B cell (primary cell): ENCODE measurements around the gene LRRC8E.

Experiments
- EZH2 ChIP-seq: IDR thresholded peaks from 2 replicates; pipeline ENCODE4 v1.6.1; 2012; ENCODE audit warnings: borderline replicate concordance, low read depth, mild to moderate bottlenecking, moderate library complexity, low read length; ENCODE audit not compliant: insufficient read depth, poor library complexity, severe bottlenecking
- TF ChIP-seq, protein P1 (sequence below): fragments of 200-600 bp; IDR thresholded peaks from one replicate; pipeline ENCODE4 v1.8.0; 2022; ENCODE audit warnings: antibody characterized with exemption, mild to moderate bottlenecking

DNA sequence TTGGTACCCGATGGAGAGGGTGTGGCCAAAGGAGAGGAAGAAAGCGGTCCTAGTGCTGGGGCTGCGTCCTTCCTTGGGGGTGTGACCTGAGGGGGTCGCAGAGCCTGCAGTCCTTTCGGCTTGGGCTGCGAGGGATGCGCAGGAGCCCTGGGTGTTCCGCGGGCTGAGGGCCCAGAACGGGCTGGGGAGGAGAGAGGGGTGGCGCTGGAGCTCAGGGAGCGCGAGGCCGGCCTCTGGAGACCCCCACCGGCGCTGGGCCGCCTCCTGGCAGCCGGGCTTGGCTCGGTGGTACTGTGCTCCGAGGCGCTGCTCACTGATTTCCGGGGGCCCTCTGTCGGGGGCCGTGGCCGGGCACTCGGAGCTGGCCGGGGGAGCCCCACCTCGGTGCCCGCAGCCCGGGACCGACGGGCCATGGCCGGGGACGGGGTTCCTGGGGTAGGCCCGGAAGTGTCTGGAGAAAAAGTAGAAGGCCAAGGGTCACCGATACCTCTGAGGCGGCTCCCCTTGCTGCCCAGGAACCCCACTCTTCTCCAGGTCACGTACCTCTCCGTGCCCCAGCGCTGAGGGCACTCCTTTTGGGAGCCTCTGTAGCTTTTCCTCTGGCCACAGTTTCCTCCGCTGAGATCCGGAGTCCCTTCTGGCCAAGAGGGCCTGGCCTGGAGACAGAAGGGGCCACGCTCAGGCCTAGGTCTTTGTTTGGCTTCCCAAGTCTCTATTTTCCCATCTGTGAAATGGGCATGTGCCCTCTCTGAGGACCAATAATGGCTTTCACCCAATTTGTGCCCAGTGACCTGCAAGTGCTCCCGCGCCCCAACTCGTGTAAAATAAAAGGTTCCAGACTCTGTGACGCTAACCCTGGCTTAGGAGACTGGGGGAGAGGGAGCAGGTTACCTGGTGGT lies 15.8 kb upstream of the LRRC8E start:
- TF ChIP-seq, protein P1, sequence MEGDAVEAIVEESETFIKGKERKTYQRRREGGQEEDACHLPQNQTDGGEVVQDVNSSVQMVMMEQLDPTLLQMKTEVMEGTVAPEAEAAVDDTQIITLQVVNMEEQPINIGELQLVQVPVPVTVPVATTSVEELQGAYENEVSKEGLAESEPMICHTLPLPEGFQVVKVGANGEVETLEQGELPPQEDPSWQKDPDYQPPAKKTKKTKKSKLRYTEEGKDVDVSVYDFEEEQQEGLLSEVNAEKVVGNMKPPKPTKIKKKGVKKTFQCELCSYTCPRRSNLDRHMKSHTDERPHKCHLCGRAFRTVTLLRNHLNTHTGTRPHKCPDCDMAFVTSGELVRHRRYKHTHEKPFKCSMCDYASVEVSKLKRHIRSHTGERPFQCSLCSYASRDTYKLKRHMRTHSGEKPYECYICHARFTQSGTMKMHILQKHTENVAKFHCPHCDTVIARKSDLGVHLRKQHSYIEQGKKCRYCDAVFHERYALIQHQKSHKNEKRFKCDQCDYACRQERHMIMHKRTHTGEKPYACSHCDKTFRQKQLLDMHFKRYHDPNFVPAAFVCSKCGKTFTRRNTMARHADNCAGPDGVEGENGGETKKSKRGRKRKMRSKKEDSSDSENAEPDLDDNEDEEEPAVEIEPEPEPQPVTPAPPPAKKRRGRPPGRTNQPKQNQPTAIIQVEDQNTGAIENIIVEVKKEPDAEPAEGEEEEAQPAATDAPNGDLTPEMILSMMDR, result no peak
- no peak for TF ChIP-seq EZH2
